AG04449 (cell line): ENCODE measurements around the gene FAM20A.

Experiments used
- CTCF ChIA-PET: fragments of 350-600 bp; formaldehyde crosslinking; extraction: SDS; loops from one replicate; lab custom pipeline; 2021; ENCODE audit warnings: antibody characterized with exemption; lab: Yijun Ruan, JAX
- POLR2A ChIA-PET: fragments of 400-600, 350-600 bp; formaldehyde crosslinking; extraction: SDS; loops from one replicate; lab custom pipeline; 2020; ENCODE audit warnings: antibody characterized with exemption, inconsistent platforms; lab: Yijun Ruan, JAX
- DNase-seq: peaks from one replicate; pipeline ENCODE4 v3.0.0-alpha.2; 2010; ENCODE audit warnings: low read depth, low spot score
- H3K4me3 ChIP-seq: 2 replicates; pipeline ENCODE4 v1.5.1; 2011; ENCODE audit warnings: low read depth, mild to moderate bottlenecking, control low read depth, low read length
- TF ChIP-seq, protein P1 (sequence below): IDR thresholded peaks from one replicate; pipeline ENCODE4 v1.5.1; 2011; ENCODE audit warnings: mild to moderate bottlenecking, moderate library complexity, low read length, control low read depth, inconsistent platforms; ENCODE audit not compliant: insufficient read depth; ENCODE audit errors: missing control alignments

FAM20A gene

DNA sequence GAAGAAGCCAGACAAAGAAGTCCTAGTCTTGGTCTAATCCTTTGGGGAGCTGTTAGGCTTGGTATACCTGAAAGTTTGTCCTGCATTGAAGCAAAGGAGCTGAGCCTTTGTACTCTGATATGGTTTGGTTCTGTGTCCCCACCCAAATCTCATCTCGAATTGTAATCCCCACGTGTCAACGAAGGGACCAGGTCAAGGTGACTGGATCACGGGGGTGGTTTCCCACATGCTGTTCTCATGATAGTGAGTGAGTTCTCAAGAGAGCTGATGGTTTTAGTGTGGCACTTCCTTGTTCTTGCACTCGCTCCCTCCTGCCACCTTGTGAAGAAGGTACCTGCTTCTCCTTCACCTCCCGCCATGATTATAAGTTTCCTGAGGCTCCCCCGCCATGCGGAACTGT is 33.6 kb downstream of the FAM20A start:
- CTCF ChIA-PET = interaction anchor here (1.1 kb wide), 1 partner anchor 204 kb away, joined by 3 read pairs; no protein-coding TSS in a partner anchor
- H3K4me3 ChIP-seq = no peak overlapping the region
- TF ChIP-seq, protein P1, sequence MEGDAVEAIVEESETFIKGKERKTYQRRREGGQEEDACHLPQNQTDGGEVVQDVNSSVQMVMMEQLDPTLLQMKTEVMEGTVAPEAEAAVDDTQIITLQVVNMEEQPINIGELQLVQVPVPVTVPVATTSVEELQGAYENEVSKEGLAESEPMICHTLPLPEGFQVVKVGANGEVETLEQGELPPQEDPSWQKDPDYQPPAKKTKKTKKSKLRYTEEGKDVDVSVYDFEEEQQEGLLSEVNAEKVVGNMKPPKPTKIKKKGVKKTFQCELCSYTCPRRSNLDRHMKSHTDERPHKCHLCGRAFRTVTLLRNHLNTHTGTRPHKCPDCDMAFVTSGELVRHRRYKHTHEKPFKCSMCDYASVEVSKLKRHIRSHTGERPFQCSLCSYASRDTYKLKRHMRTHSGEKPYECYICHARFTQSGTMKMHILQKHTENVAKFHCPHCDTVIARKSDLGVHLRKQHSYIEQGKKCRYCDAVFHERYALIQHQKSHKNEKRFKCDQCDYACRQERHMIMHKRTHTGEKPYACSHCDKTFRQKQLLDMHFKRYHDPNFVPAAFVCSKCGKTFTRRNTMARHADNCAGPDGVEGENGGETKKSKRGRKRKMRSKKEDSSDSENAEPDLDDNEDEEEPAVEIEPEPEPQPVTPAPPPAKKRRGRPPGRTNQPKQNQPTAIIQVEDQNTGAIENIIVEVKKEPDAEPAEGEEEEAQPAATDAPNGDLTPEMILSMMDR = no peak
- DNase-seq = no peak
- POLR2A ChIA-PET = no interaction called here

DNA sequence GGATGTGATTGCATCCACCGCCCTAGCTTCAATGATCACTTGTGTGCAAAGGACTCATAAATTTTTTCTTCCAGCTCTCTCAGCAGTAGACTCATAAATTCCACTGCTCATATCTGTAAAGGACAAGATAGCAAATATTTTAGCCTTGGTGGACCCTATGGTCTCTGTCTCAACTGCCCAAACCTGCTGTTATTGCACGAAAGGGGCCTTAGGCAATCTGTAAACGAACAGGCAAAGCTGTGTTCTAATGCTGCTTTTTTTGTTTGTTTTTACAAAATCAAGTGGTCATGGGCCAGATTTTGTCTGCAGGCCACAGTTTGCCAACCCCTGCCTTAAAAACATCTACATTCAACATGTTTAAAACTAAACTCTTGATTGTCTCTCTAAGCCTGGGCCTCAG is 34.1 kb downstream of the FAM20A start:
- TF ChIP-seq, protein P1 = no peak
- no peak for DNase-seq
- ChIA-PET CTCF (interaction anchor here (1.1 kb wide), 1 partner anchor 205 kb away, joined by 3 read pairs; no protein-coding TSS in a partner anchor), POLR2A (no interaction called here)
- no peak overlapping the region for H3K4me3 ChIP-seq

DNA sequence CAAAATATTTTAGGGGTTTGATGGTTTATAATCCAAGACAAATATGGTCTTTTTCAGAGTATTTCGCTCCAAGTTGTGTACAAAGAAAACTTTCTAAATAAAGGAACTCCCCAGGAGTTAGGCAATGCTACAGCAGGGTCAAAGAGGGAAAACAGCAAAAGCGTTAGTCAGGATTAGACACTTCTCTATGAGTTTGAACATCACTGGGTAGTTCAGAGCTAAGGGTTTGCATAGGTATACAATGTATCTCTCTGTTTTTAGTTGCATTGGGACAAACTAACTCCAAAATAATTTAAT is 34.8 kb downstream of the FAM20A start:
- CTCF ChIA-PET = no interaction called here
- no peak for DNase-seq
- H3K4me3 ChIP-seq = no peak overlapping the region
- POLR2A ChIA-PET = no interaction called here
- TF ChIP-seq, protein P1 = no peak

DNA sequence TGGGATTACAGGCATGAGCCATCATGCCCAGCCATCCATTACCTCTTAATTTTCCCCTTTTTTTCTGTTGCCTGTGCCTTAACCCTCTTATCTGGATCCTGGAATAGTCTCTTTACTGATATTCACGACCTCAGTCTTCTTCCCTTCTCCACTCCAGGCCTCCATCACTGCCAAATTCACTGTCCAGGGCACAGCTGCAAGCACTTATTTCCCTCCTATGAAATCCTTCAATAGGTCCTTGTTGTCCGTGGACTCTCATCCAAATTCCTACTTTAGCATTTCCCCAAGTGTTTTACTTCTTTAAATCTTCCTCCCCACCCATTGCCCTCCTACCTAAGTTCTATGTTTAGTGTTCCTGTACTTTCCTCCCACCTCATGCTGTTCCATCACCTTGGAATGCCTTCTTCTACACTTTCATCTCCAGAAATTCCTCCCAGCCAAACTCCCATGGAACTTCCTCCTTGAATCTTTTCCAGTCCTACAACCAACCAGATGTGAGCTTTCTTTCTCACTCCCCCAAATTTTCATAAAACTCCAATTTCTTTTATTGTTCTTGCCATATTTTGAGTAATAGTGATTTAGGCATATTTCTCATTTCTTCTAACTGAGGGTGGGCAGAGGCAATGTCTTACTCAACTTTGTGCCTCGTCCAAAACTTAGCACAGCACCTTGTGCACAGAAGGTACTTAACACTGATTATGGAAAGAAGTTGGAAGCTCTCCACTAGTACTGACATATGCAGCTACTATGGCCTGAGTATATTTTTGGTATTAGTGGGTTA is 35.3 kb downstream of the FAM20A start:
- TF ChIP-seq, protein P1 = no peak
- no peak overlapping the region for H3K4me3 ChIP-seq
- POLR2A ChIA-PET = no interaction called here
- CTCF ChIA-PET = no interaction called here
- no peak for DNase-seq

DNA sequence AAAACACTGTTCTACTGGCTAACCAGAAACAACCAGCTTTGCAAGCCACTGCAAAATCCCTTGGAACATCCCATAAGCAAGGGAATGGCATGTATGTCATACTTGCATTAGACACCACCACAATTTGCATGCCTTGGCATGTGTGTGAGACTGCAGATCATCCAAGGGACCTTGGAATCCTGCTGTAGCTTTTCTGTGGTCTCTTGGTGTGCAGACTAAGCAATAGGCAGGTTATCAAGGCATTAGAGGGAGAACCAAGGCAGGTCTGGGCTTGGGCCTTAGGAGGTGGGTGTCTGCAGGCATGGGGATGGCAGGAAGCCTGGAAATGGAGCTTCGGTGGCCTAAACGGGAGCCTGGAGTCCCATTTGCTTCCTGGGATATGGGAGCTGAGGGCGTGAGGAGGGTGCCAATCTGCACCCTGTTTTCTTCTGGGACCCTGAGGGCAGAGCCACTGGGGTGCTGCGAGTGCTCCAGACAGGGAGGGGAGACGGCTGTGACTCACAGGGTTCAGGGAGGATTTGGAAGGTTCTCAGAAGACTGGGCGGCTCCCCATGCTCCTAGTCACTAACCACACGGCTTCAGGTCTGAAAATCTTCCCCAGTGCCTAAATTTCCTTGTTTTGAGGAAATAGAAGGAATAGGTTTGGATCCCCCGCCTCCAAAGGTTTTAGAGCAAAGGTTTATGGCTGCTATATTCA is 36.6 kb downstream of the FAM20A start:
- DNase-seq = no peak
- CTCF ChIA-PET = no interaction called here
- TF ChIP-seq, protein P1 = no peak
- POLR2A ChIA-PET = no interaction called here
- H3K4me3 ChIP-seq = no peak overlapping the region

DNA sequence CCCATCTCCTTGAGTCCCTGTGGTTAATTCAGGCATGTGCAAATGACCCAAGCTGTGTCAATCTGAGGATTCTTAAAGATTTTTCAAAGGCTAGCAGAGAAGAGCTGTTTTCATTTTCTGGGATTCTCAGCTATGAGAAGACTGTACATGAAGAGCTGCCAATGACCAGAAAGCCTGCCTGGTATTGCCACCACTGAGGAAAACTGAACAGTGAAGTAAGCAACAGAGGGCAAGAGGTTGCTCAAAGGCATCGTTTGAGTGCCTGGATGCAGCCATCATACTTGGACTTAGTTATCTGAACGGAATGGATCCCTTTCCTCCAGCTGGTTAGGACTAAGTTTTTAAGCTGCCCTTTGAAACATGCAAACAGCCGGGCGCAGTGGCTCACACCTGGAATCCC is 38.4 kb downstream of the FAM20A start:
- CTCF ChIA-PET = interaction anchor here (1.0 kb wide), 1 partner anchor 29 kb away, joined by 3 read pairs; no protein-coding TSS in a partner anchor
- H3K4me3 ChIP-seq = no peak overlapping the region
- DNase-seq = peak; percentile 4
- TF ChIP-seq, protein P1 = no peak
- POLR2A ChIA-PET = no interaction called here
